Lung (tissue), 12 donors: ENCODE results near the gene GAS1. TPM values are rescaled to one million over a fixed set of nuclear protein-coding genes. Genes with fewer than 3 reads are reported as not detected.

Experiments
- ATAC-seq: fragments of 200-7000 bp; cut with Tn5 transposase; one replicate; pipeline ENCODE4 v1.9.1; 2020; ENCODE audit warnings: moderate number of reproducible peaks; ENCODE audit not compliant: insufficient read depth, low FRiP score
- DNase-seq, 3 donors: peaks; one replicate each; pipeline ENCODE4 v3.0.0-alpha.2; 2013 to 2017
- H3K27ac ChIP-seq, 2 donors: one replicate each; pipeline ENCODE4 v1.5.1; 2013; ENCODE audit warnings: mild to moderate bottlenecking in 2 of 2, moderate library complexity in 2 of 2, control low read depth in 1 of 2, inconsistent platforms in 1 of 2, low read depth in 1 of 2, low read length in 1 of 2
- H3K27me3 ChIP-seq, 3 donors: one replicate each; pipeline ENCODE4 v1.5.1; 2013; ENCODE audit warnings: low read length in 2 of 3; ENCODE audit not compliant: control insufficient read depth in 3 of 3, insufficient read depth in 3 of 3
- H3K36me3 ChIP-seq, 4 donors: one replicate each; pipeline ENCODE4 v1.5.1; 2013; ENCODE audit warnings: low read length in 4 of 4, mild to moderate bottlenecking in 1 of 4, moderate library complexity in 1 of 4; ENCODE audit not compliant: control insufficient read depth in 4 of 4, insufficient read depth in 4 of 4
- H3K4me1 ChIP-seq, 5 donors: one replicate each; pipeline ENCODE4 v1.5.1; 2013; ENCODE audit warnings: low read length in 5 of 5, mild to moderate bottlenecking in 2 of 5, moderate library complexity in 1 of 5; ENCODE audit not compliant: control insufficient read depth in 5 of 5, insufficient read depth in 5 of 5
- H3K4me3 ChIP-seq: one replicate; pipeline ENCODE4 v1.5.1; 2013; ENCODE audit warnings: mild to moderate bottlenecking, control low read depth, moderate library complexity
- H3K9ac ChIP-seq, 2 donors: one replicate each; pipeline ENCODE4 v1.5.1; 2013; ENCODE audit warnings: low read length in 2 of 2, control low read depth in 1 of 2; ENCODE audit not compliant: insufficient read depth in 1 of 2
- H3K9me3 ChIP-seq, 4 donors: one replicate each; pipeline ENCODE4 v1.5.1; 2013; ENCODE audit warnings: low read length in 3 of 4, mild to moderate bottlenecking in 1 of 4, moderate library complexity in 1 of 4; ENCODE audit not compliant: control insufficient read depth in 4 of 4, insufficient read depth in 3 of 4
- WGBS, 2 donors: extraction: QIAGEN DNeasy Blood & Tissue Kit; methylation state at CpG; one replicate each; pipeline ENCODE4 v1.1.7; 2013; 5-methylcytosine and 5-hydroxymethylcytosine counted together
- polyA plus RNA-seq, 2 donors: library from polyadenylated mRNA; stranded (reverse); fragments of 200-250 nt; gene quantifications; one replicate each; pipeline ENCODE4 v1.2.1, GENCODE V29; 2013
- total RNA-seq, 2 donors: library from RNA; depleted of rRNA in 1 of 2; stranded (reverse); fragments of >200 nt in 1 of 2; gene quantifications; one replicate each; pipeline ENCODE4 v1.2.1, GENCODE V29; 2014 to 2021
- TF ChIP-seq, protein P1 (sequence below): IDR thresholded peaks from 2 replicates; pipeline ENCODE4 v1.5.1; 2012; ENCODE audit warnings: mild to moderate bottlenecking; ENCODE audit errors: control extremely low read depth, extremely low read depth
- donor health status: control.
- donor health status: control.
- donor health status: Bipolar disorder and iron deficiency.
- donor health status: healthy.
- donor health status: DM: yes; HTN: yes; CAD: no.

The GAS1 gene
- total and polyA plus RNA-seq, 4 donors: 5.3 to 21.2 (median 10.4) TPM

DNA sequence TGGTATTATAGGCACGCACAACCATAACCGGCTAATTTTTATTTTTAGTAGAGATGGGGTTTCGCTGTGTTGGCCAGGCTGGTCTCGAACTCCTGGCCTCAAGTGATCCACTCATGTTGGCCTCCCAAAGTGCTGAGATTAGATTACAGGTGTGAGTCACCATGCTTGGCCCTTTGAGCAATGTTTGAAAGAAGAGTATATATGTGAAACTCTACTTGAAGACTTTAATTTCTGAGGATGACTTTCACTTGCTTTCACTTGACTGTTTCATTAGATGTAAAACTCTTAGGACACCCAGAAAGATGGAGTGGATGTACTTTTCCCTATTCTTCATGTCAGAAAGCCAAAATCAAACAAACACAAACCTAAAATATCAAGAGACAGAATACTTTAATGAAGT lies 43.8 kb upstream of the GAS1 start:
- Histone ChIP-seq H3K36me3 (no peaks in the 10 kb centered on the region), H3K4me1 (peaks cover 0 to 6% (median 0%) of the 10 kb centered on the region in 5 donors), H3K9ac (no peak overlapping the region), H3K4me3 (no peak overlapping the region), H3K27me3 (no peaks in the 10 kb centered on the region), H3K27ac (no peak overlapping the region), H3K9me3 (no peaks in the 10 kb centered on the region)
- 72 to 85% methylated on average over 4 of the region's 4 CpGs for WGBS, 2 donors
- TF ChIP-seq, protein P1, sequence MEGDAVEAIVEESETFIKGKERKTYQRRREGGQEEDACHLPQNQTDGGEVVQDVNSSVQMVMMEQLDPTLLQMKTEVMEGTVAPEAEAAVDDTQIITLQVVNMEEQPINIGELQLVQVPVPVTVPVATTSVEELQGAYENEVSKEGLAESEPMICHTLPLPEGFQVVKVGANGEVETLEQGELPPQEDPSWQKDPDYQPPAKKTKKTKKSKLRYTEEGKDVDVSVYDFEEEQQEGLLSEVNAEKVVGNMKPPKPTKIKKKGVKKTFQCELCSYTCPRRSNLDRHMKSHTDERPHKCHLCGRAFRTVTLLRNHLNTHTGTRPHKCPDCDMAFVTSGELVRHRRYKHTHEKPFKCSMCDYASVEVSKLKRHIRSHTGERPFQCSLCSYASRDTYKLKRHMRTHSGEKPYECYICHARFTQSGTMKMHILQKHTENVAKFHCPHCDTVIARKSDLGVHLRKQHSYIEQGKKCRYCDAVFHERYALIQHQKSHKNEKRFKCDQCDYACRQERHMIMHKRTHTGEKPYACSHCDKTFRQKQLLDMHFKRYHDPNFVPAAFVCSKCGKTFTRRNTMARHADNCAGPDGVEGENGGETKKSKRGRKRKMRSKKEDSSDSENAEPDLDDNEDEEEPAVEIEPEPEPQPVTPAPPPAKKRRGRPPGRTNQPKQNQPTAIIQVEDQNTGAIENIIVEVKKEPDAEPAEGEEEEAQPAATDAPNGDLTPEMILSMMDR: no peak
- DNase-seq (no peak), ATAC-seq (no peak)

DNA sequence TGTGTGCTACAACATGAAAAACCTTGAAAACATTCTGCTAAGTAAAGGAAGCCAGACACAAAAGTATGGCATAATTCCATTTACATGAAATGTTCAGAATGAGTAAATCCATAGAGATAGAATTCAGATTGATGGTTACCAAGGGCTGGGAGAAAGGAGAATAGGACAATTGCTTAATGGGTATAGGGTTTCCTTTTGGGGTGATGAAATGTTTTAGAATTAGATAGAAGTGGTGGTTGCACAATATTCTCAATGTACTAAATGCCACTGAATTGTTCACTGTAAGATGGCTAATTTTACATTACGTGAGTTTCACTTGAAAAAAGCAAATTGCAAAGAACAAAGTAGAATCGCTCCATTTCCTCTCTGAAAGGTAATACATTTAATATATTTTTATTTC lies 43.0 kb upstream of the GAS1 start:
- 73 to 91% methylated on average over 2 of the region's 2 CpGs for WGBS, 2 donors
- ATAC-seq (no peak), DNase-seq (no peak)
- no peaks in the 10 kb centered on the region for H3K36me3 ChIP-seq
- H3K4me3 ChIP-seq: no peak overlapping the region
- no peaks in the 10 kb centered on the region for H3K27me3 ChIP-seq
- peaks cover 0 to 9% (median 0%) of the 10 kb centered on the region in 5 donors for H3K4me1 ChIP-seq
- no peak overlapping the region for H3K9ac ChIP-seq
- TF ChIP-seq, protein P1: no peak
- H3K9me3 ChIP-seq: no peaks in the 10 kb centered on the region
- H3K27ac ChIP-seq: no peak overlapping the region

DNA sequence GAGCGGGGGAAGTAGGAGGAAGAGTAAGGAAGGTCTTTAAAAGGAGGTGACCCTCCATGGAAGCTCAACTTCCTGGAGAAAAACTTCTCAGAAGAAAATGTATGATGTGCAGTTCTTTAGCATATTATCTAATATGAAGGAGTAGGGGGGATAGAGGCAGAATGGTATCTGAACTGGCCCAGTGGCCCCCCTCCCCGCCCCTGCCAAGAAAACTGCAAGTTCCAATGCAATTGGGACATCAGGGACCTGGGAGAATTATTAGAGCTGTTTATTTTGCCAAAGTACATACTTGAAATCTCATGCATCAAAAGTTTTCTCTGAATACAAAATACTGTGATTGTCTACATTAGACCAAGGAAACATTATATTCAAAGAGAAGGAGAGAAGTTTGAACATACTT lies 40.6 kb upstream of the GAS1 start:
- no peak overlapping the region for H3K9ac ChIP-seq

More for the DNA sequence above, 40.6 kb upstream of the GAS1 start:
- DNase-seq: no peak
- H3K36me3 ChIP-seq: no peaks in the 10 kb centered on the region
- H3K4me3 ChIP-seq: no peak overlapping the region
- no peak overlapping the region for H3K27ac ChIP-seq
- H3K4me1 ChIP-seq: peaks cover 0 to 22% (median 4%) of the 10 kb centered on the region in 5 donors
- H3K9me3 ChIP-seq: peaks cover 0 to 2% (median 0%) of the 10 kb centered on the region in 4 donors
- no peaks in the 10 kb centered on the region for H3K27me3 ChIP-seq
- 79 to 84% methylated on average over 2 of the region's 2 CpGs for WGBS, 2 donors
- no peak for ATAC-seq
- TF ChIP-seq, protein P1: no peak
